Measurements from ENCODE around the gene ACBD4.

The ACBD4 gene

GRCh38 chr17:45155483-45155882 lies 20.0 kb downstream of the ACBD4 start:
- Histone ChIP-seq H3K9me3 (ENCODE audit: control insufficient read depth, insufficient read depth, low read depth, low read length) (no peaks in the 10 kb centered on the region), H3K4me3 (ENCODE audit: low read depth, low read length) (no peak overlapping the region), H3K27ac (ENCODE audit: extremely low read depth, low read depth, low read length) (0 out of 2 replicates have a peak overlapping the region, but pooled peaks have one; percentile 21), H3K36me3 (ENCODE audit: control insufficient read depth in 2 of 2, insufficient read depth in 1 of 2, low read length in 2 of 2) (no peaks in the 10 kb centered on the region), H3K4me1 (ENCODE audit: control insufficient read depth, insufficient read depth, low read length) (peaks cover 21% of the 10 kb centered on the region)
- ChIA-PET POLR2A (interaction anchor here (0.7 to 1.4 kb wide), 6 partner anchors 14 to 1001 kb away, joined by 3 to 10 read pairs (median 6); partner anchors contain the start of genes ACBD4 and MAP3K14), CTCF (interaction anchor here (0.7 to 10.8 kb wide), 5 partner anchors 17 to 230 kb away, joined by 3 to 209 read pairs (median 3); partner anchors contain the start of genes ACBD4 and PLCD3)
- TF ChIP-seq ZNF426 (tag by site-specific recombination; IDR thresholded peaks at IDR 0.05) (no peak), PRDM6 (tag by site-specific recombination; IDR thresholded peaks at IDR 0.05) (peak; percentile 52; the same call in 1 of the 2 replicates)

- no peak overlapping the region for H3K4me3 ChIP-seq (ENCODE audit: low read depth, low read length)
- ChIA-PET POLR2A (interaction anchor here (1.4 kb wide), 1 partner anchor 15 kb away, joined by 3 read pairs; no protein-coding TSS in a partner anchor), CTCF (interaction anchor here (0.7 to 10.8 kb wide), 6 partner anchors 17 to 1964 kb away, joined by 3 to 209 read pairs (median 3); partner anchors contain the start of genes ACBD4 and PLCD3)
- H3K9me3 ChIP-seq (ENCODE audit: control insufficient read depth, insufficient read depth, low read depth, low read length) = no peaks in the 10 kb centered on the region
- peaks cover 21% of the 10 kb centered on the region for H3K4me1 ChIP-seq (ENCODE audit: control insufficient read depth, insufficient read depth, low read length)
- H3K27ac ChIP-seq (ENCODE audit: extremely low read depth, low read depth, low read length) = no peak overlapping the region
- TF ChIP-seq ZNF121 (tag by site-specific recombination; IDR thresholded peaks at IDR 0.05) (0 out of 2 replicates have a peak, but pooled peaks have one; percentile 42), SCRT1 (tag by site-specific recombination; IDR thresholded peaks at IDR 0.05; ENCODE audit: borderline replicate concordance) (no peak), PRDM6 (tag by site-specific recombination; IDR thresholded peaks at IDR 0.05) (peak; percentile 79), ZNF112 (tag by site-specific recombination; IDR thresholded peaks at IDR 0.05) (no peak)
- no peaks in the 10 kb centered on the region for H3K36me3 ChIP-seq (ENCODE audit: control insufficient read depth in 2 of 2, insufficient read depth in 1 of 2, low read length in 2 of 2)
Measured at GRCh38 chr17:45156242-45156641, 20.8 kb downstream of the ACBD4 start.

GRCh38 chr17:45160447-45161287 lies 25.2 kb downstream of the ACBD4 start:
- Histone ChIP-seq H3K4me3 (ENCODE audit: low read depth, low read length) (peak overlapping the region; percentile 97), H3K27ac (ENCODE audit: extremely low read depth, low read depth, low read length) (peak overlapping the region; percentile 92), H3K9me3 (ENCODE audit: control insufficient read depth, insufficient read depth, low read depth, low read length) (no peaks in the 10 kb centered on the region), H3K4me1 (ENCODE audit: control insufficient read depth, insufficient read depth, low read length) (peaks cover 15% of the 10 kb centered on the region), H3K36me3 (ENCODE audit: control insufficient read depth in 2 of 2, insufficient read depth in 1 of 2, low read length in 2 of 2) (peaks cover 5 to 9% of the 10 kb centered on the region in 2 experiments; a peak in 2 of 3 replicates)
- CTCF ChIA-PET = interaction anchor here (0.6 to 8.9 kb wide), 15 partner anchors 10 to 1265 kb away, joined by 3 to 113 read pairs (median 4); partner anchors contain the start of genes ACBD4 and HEXIM1
- POLR2A ChIA-PET = interaction anchor here (0.8 to 9.4 kb wide), 23 partner anchors 11 to 604 kb away, joined by 3 to 700 read pairs (median 4); partner anchors contain the start of genes ACBD4, C1QL1, FZD2 and HEXIM1
- TF ChIP-seq MZF1 (tag by site-specific recombination; IDR thresholded peaks at IDR 0.05; ENCODE audit: borderline replicate concordance) (no peak), ZNF121 (tag by site-specific recombination; IDR thresholded peaks at IDR 0.05) (no peak), ZNF548 (tag by site-specific recombination; IDR thresholded peaks at IDR 0.05) (no peak), ZNF184 (tag by site-specific recombination; IDR thresholded peaks at IDR 0.05) (no peak), ZNF621 (tag by site-specific recombination; IDR thresholded peaks at IDR 0.05) (no peak), ZNF292 (tag by site-specific recombination; IDR thresholded peaks at IDR 0.05; ENCODE audit: borderline replicate concordance, low read depth) (no peak), KLF1 (tag by site-specific recombination; IDR thresholded peaks at IDR 0.05) (peak; percentile 74), ZNF140 (tag by site-specific recombination; IDR thresholded peaks at IDR 0.05) (no peak), ZBTB26 (tag by site-specific recombination; optimal IDR thresholded peaks at IDR 0.05) (no peak), ZNF211 (tag by site-specific recombination; IDR thresholded peaks at IDR 0.05; ENCODE audit: low read depth) (no peak), ZNF624 (tag by site-specific recombination; IDR thresholded peaks at IDR 0.05) (no peak), SETDB1 (IDR thresholded peaks at IDR 0.05; ENCODE audit: insufficient read length, low read length) (no peak), ZNF37A (tag by site-specific recombination; IDR thresholded peaks at IDR 0.05) (no peak), KLF16 (tag by site-specific recombination; IDR thresholded peaks at IDR 0.05) (0 out of 2 replicates have a peak, but pooled peaks have one; percentile 11), ZFHX2 (tag by site-specific recombination; conservative IDR thresholded peaks at IDR 0.05) (peak; percentile 80), ZBTB20 (tag by site-specific recombination; IDR thresholded peaks at IDR 0.05) (0 out of 2 replicates have a peak, but pooled peaks have one; percentile 62), CTCF (tag by site-specific recombination; IDR thresholded peaks at IDR 0.05) (peak; percentile 93)

Data from HEK293 (cell line).